Measurements from ENCODE around the gene KLRF1. TPM values are rescaled to one million over a fixed set of nuclear protein-coding genes. Genes with fewer than 3 reads are reported as not detected.
"Not testable (repeated sequence)": the region's sequence is repeated elsewhere in the genome, so short reads cannot be mapped to it uniquely, and the experiment has no call there.

KLRF1 gene
- total RNA-seq, 4 donors from 2014 or later: 0.35 to 0.99 (median 0.37) TPM

DNA sequence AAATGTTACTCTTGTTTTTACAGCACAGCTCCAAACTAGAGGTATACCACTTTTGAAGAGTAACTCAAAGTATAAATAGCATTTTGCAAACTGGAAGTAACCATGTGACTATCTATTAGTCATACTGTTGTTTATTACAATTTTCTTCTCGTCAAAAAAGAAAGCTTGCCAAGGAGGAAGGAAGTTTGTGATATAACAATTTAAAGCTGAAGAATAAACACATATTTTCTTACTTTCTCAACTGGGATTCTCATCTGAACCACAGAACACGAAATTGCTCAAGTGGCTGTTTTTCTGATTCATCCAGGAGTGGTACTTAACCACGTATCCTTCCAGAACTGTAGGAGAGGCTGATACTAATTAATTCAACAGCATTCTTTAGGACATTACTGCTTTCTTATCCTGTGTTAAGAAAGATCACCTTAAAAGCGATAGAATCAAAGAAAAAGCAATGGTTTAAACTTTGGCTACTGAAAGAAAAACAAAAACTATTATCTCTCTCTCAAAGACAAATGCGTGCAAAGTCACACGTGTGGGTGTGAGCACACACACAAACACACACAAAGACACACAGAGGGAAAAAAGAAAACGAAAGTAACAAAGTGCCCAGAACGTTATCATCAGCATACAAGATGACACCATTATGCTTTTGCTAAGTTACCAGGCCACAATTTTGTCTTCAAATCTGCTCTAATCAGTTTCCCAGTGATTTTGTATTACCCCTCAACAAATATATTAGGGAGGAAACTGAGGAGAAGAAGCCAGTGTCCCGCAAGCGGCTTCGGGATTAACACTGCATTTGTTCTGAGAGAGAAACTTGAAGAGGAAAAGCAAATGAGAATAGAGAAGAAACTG lies 42.3 kb downstream of the KLRF1 start, which contains the start of gene CLEC2B:
Gene CLEC2B (minus strand): TSS at position 48 of the 855 bp plus-strand sequence.
- H3K4me1 ChIP-seq: peaks cover 13 to 45% (median 14%) of the 10 kb centered on the region in 3 donors
- TF ChIP-seq, protein P1, sequence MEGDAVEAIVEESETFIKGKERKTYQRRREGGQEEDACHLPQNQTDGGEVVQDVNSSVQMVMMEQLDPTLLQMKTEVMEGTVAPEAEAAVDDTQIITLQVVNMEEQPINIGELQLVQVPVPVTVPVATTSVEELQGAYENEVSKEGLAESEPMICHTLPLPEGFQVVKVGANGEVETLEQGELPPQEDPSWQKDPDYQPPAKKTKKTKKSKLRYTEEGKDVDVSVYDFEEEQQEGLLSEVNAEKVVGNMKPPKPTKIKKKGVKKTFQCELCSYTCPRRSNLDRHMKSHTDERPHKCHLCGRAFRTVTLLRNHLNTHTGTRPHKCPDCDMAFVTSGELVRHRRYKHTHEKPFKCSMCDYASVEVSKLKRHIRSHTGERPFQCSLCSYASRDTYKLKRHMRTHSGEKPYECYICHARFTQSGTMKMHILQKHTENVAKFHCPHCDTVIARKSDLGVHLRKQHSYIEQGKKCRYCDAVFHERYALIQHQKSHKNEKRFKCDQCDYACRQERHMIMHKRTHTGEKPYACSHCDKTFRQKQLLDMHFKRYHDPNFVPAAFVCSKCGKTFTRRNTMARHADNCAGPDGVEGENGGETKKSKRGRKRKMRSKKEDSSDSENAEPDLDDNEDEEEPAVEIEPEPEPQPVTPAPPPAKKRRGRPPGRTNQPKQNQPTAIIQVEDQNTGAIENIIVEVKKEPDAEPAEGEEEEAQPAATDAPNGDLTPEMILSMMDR (IDR thresholded peaks at IDR 0.05): no peak
- peak in 2 of 4 donors; percentile 34 to 65 for TF ChIP-seq POLR2A (IDR thresholded peaks at IDR 0.05)
- WGBS, 2 donors: 1% methylated on average over 11 of the region's 11 CpGs
- H3K27ac ChIP-seq: peak within 1 kb of the TSS; percentile 87 to 93 (median 91)
- no peaks in the 10 kb centered on the region for H3K27me3 ChIP-seq
- peak within 1 kb of the TSS; percentile 35 to 70 (median 50) for H3K4me3 ChIP-seq
- intact Hi-C loops (cut with DNase I): no loop called here
- DNase-seq: no peak
- no peaks in the 10 kb centered on the region for H3K9me3 ChIP-seq
- H3K36me3 ChIP-seq: no peaks in the 10 kb centered on the region

DNA sequence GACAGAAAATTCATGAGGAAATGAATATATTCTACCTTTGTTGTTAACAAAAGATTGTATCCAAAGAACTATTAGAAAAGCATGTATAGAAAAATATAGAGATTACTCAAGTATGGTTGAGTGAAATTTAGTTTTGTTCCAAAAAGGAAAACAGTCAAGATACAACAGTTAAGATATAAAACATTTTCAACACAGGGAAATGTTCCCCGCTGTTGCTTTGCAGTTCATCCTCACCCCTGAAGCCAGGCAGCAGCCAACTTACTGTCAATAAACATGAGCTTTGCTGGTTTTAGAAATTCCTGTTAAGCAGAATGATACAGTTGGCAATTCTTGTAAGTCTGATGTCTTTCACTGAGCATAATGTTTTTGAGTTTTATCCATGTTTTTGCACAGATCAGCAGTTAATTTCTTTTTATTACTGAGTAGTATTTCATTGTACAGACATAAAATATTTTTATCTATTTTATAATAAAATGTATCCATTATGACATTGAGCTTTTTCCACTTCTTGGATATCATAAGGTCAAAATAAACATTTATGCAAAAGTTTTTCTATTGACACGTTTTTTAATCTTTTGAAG lies 43.1 kb downstream of the KLRF1 start:
- Histone ChIP-seq H3K4me1 (peaks cover 10 to 42% (median 14%) of the 10 kb centered on the region in 3 donors), H3K27ac (peak overlapping the region; percentile 87 to 93 (median 91)), H3K4me3 (peak overlapping the region; percentile 35 to 70 (median 50)), H3K9me3 (no peaks in the 10 kb centered on the region), H3K36me3 (no peaks in the 10 kb centered on the region), H3K27me3 (no peaks in the 10 kb centered on the region)
- DNase-seq: no peak
- TF ChIP-seq, protein P1 (IDR thresholded peaks at IDR 0.05): no peak
- TF ChIP-seq POLR2A (IDR thresholded peaks at IDR 0.05): no peak
- intact Hi-C loops (cut with DNase I): no loop called here
- WGBS, 2 donors: 27 to 41% methylated on average over 2 of the region's 2 CpGs

DNA sequence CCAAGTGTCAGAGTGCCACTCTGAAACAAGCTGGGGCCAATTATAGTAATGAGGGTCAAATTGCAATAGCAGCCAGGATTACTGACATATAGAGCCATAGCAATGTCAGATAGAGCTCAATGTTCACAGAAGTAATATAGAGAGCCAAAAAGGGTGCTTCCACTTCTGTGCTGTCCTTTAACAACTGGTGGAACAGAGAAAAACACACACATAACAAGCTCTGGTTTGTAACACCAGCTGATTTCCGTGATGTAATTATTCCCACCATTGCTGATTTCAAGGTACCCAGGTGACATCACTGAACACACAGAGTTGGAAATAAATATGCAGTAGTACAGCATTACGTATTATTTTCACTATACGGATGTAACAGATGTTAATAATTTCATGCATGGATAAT lies 44.9 kb downstream of the KLRF1 start:
- TF ChIP-seq, protein P1 (IDR thresholded peaks at IDR 0.05): no peak
- no peak for TF ChIP-seq POLR2A (IDR thresholded peaks at IDR 0.05)
- Histone ChIP-seq H3K4me3 (peak overlapping the region in 1 of 4 donors; percentile 32), H3K27me3 (no peaks in the 10 kb centered on the region), H3K27ac (peak overlapping the region; percentile 54 to 93 (median 64)), H3K9me3 (no peaks in the 10 kb centered on the region), H3K36me3 (no peaks in the 10 kb centered on the region), H3K4me1 (peaks cover 10 to 36% (median 14%) of the 10 kb centered on the region in 3 donors)
- WGBS, 2 donors: 39 to 57% methylated on average over 3 of the region's 3 CpGs
- DNase-seq: no peak
- intact Hi-C loops (cut with DNase I): no loop called here

DNA sequence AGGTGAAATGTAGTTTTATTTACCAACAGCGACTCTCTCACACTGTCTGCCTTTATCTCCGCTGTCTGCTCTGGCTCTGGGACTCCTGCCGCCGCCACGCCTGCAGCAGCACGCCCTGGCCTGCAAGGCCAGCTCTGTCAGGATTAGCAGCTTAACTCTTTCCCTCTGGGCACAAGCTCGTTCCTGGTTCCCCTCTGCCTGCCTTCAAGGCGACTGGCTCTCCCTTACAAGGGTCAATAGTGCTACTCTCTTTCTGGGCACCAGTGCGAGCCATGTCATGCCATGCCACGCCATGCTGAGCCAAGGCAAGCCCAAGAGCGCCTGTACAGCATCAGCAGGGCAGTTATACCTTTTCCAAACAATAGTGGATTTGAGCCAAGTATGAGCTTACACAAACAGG lies 45.5 kb downstream of the KLRF1 start:
- peaks cover 10 to 36% (median 14%) of the 10 kb centered on the region in 3 donors for H3K4me1 ChIP-seq
- no peaks in the 10 kb centered on the region for H3K36me3 ChIP-seq
- TF ChIP-seq, protein P1 (IDR thresholded peaks at IDR 0.05): no peak
- TF ChIP-seq POLR2A (IDR thresholded peaks at IDR 0.05): no peak
- H3K4me3 ChIP-seq: peak overlapping the region in 1 of 4 donors; percentile 32
- DNase-seq: no peak
- H3K9me3 ChIP-seq: no peaks in the 10 kb centered on the region
- H3K27me3 ChIP-seq: no peaks in the 10 kb centered on the region
- WGBS, 2 donors: 43 to 53% methylated on average over 10 to 11 of the region's 11 CpGs
- H3K27ac ChIP-seq: peak overlapping the region; percentile 54 to 93 (median 64)
- intact Hi-C loops (cut with DNase I): no loop called here

DNA sequence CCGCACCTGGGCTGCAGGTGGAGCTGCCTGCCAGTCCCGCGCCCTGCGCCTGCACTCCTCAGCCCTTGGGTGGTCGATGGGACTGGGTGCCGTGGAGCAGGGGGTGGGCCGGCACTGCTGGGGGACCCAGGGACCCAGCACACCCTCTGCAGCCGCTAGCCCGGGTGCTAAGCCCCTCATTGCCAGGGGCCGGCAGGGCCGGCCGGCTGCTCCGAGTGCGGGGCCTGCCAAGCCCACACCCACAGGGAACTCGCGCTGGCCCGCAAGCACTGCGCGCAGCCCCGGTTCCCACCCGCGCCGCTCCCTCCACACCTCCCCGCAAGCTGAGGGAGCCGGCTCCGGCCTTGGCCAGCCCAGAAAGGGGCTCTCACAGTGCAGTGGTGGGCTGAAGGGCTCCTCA lies 48.8 kb downstream of the KLRF1 start:
- intact Hi-C loops (cut with DNase I); DNase-seq; H3K27ac ChIP-seq; H3K9me3 ChIP-seq; H3K36me3 ChIP-seq; H3K27me3 ChIP-seq; H3K4me3 ChIP-seq: not testable (repeated sequence)
- H3K4me1 ChIP-seq: peaks cover 10 to 28% (median 10%) of the 10 kb centered on the region in 3 donors
- WGBS, 2 donors: 100% methylated on average over 3 of the region's 26 CpGs; no CpG with 5 or more reads in 1 of the 2 donors
